WTC11 (cell line): Measurements from ENCODE around the gene RPL9.

ENCODE experiments used
- ATF2 ChIP-seq: sonication (generic); formaldehyde crosslinking; IDR thresholded peaks from 2 replicates; pipeline ENCODE4 v1.8.1; 2022; ENCODE audit warnings: low read depth, missing genetic modification reagents, borderline replicate concordance
- CREM ChIP-seq: sonication (generic); formaldehyde crosslinking; IDR thresholded peaks from 2 replicates; pipeline ENCODE4 v1.8.1; 2022; ENCODE audit warnings: mild to moderate bottlenecking, missing genetic modification reagents, moderate library complexity
- CTCF ChIP-seq: fragments of 200-600 bp; IDR thresholded peaks from 2 replicates; pipeline ENCODE4 v1.8.0; 2022; ENCODE audit warnings: antibody characterized with exemption
- E2F5 ChIP-seq: sonication (generic); formaldehyde crosslinking; IDR thresholded peaks from 2 replicates; pipeline ENCODE4 v1.8.1; 2022; ENCODE audit warnings: mild to moderate bottlenecking, moderate library complexity, missing genetic modification reagents
- HMGA2 ChIP-seq: fragments of 250-450 bp; sonication (Bioruptor Pico); IDR thresholded peaks from 2 replicates; pipeline ENCODE4 v1.4.0; 2021; ENCODE audit warnings: mild to moderate bottlenecking, moderate library complexity
- KAT7 ChIP-seq: sonication (generic); formaldehyde crosslinking; IDR thresholded peaks from 2 replicates; pipeline ENCODE4 v1.8.1; 2023; ENCODE audit warnings: missing genetic modification reagents, mild to moderate bottlenecking, borderline replicate concordance
- MAX ChIP-seq: sonication (generic); formaldehyde crosslinking; IDR thresholded peaks from 2 replicates; pipeline ENCODE4 v1.8.0; 2022; ENCODE audit warnings: mild to moderate bottlenecking, missing genetic modification reagents
- PRDM15 ChIP-seq: sonication (generic); formaldehyde crosslinking; IDR thresholded peaks from 2 replicates; pipeline ENCODE4 v1.8.0; 2022; ENCODE audit warnings: missing genetic modification reagents
- TP53 ChIP-seq: sonication (generic); formaldehyde crosslinking; IDR thresholded peaks from 2 replicates; pipeline ENCODE4 v1.8.1; 2023; ENCODE audit warnings: mild to moderate bottlenecking, missing genetic modification reagents
- ZBTB21 ChIP-seq: sonication (generic); formaldehyde crosslinking; IDR thresholded peaks from 2 replicates; pipeline ENCODE4 v1.8.1; 2023; ENCODE audit warnings: mild to moderate bottlenecking, missing genetic modification reagents, borderline replicate concordance
- ZNF263 ChIP-seq: sonication (generic); formaldehyde crosslinking; IDR thresholded peaks from 2 replicates; pipeline ENCODE4 v1.8.1; 2022; ENCODE audit warnings: low read depth, mild to moderate bottlenecking, moderate library complexity, missing genetic modification reagents

- TF ChIP-seq PRDM15 (CRISPR knock-in tag) (no peak), TP53 (CRISPR knock-in tag) (no peak), CTCF (no peak), ATF2 (no peak), MAX (no peak), ZNF263 (no peak), HMGA2 (CRISPR knock-in tag) (no peak), KAT7 (CRISPR knock-in tag) (no peak), CREM (CRISPR knock-in tag) (no peak), E2F5 (CRISPR knock-in tag) (no peak), ZBTB21 (CRISPR knock-in tag) (no peak)
These were observed 21.5 kb upstream of the RPL9 start for GRCh38 chr4:39480251-39480650.
